HUES6 (cell line): ENCODE measurements around the gene PDXK.

Experiments used
- H3K27ac ChIP-seq: 2 replicates; pipeline ENCODE4 v1.7.0; 2013; ENCODE audit warnings: low read depth, mild to moderate bottlenecking, low read length, inconsistent platforms
- H3K27me3 ChIP-seq: 2 replicates; pipeline ENCODE4 v1.6.1; 2013; ENCODE audit warnings: low read length; ENCODE audit not compliant: control insufficient read depth, insufficient read depth
- H3K36me3 ChIP-seq: 2 replicates; pipeline ENCODE4 v1.6.1; 2013; ENCODE audit warnings: low read length; ENCODE audit not compliant: control insufficient read depth, insufficient read depth
- H3K4me1 ChIP-seq: 2 replicates; pipeline ENCODE4 v1.6.1; 2013; ENCODE audit warnings: low read length; ENCODE audit not compliant: control insufficient read depth, insufficient read depth
- H3K4me3 ChIP-seq: 2 replicates; pipeline ENCODE4 v1.5.1; 2013; ENCODE audit warnings: low read depth, low read length
- H3K9ac ChIP-seq: one replicate; pipeline ENCODE4 v1.6.1; 2013; ENCODE audit warnings: mild to moderate bottlenecking, low read length
- H3K9me3 ChIP-seq: 2 replicates; pipeline ENCODE4 v1.6.1; 2013; ENCODE audit warnings: low read depth, low read length; ENCODE audit not compliant: control insufficient read depth, insufficient read depth

The PDXK gene

GRCh38 chr21:43736224-43736883 is 17.4 kb downstream of the PDXK start:
- Histone ChIP-seq H3K9ac (no peak overlapping the region), H3K4me3 (no peak overlapping the region), H3K36me3 (peaks cover 7% of the 10 kb centered on the region), H3K4me1 (peaks cover 15% of the 10 kb centered on the region), H3K27ac (no peak overlapping the region), H3K27me3 (no peaks in the 10 kb centered on the region), H3K9me3 (no peaks in the 10 kb centered on the region)

GRCh38 chr21:43737158-43737950 is 18.4 kb downstream of the PDXK start:
- H3K27ac ChIP-seq = no peak overlapping the region
- no peaks in the 10 kb centered on the region for H3K27me3 ChIP-seq

GRCh38 chr21:43739621-43740435 is 20.9 kb downstream of the PDXK start:
- H3K36me3 ChIP-seq = peaks cover 24% of the 10 kb centered on the region
- H3K4me3 ChIP-seq = no peak overlapping the region
- H3K9ac ChIP-seq = peak overlapping the region; percentile 21
- H3K27ac ChIP-seq = no peak overlapping the region
- peaks cover 11% of the 10 kb centered on the region for H3K4me1 ChIP-seq
- no peaks in the 10 kb centered on the region for H3K9me3 ChIP-seq
- H3K27me3 ChIP-seq = no peaks in the 10 kb centered on the region

More at GRCh38 chr21:43737158-43737950, 18.4 kb downstream of the PDXK start:
- peaks cover 15% of the 10 kb centered on the region for H3K4me1 ChIP-seq
- H3K4me3 ChIP-seq = no peak overlapping the region
- H3K9me3 ChIP-seq = no peaks in the 10 kb centered on the region
- peak overlapping the region; percentile 13 for H3K9ac ChIP-seq
- H3K36me3 ChIP-seq = peaks cover 10% of the 10 kb centered on the region

GRCh38 chr21:43740497-43741156 is 21.7 kb downstream of the PDXK start:
- Histone ChIP-seq H3K27me3 (no peaks in the 10 kb centered on the region), H3K9me3 (no peaks in the 10 kb centered on the region), H3K4me3 (no peak overlapping the region), H3K9ac (peak overlapping the region; percentile 21), H3K27ac (no peak overlapping the region), H3K36me3 (peaks cover 30% of the 10 kb centered on the region), H3K4me1 (peaks cover 11% of the 10 kb centered on the region)

- H3K27me3 ChIP-seq = no peaks in the 10 kb centered on the region
- H3K4me3 ChIP-seq = no peak overlapping the region
- peaks cover 11% of the 10 kb centered on the region for H3K4me1 ChIP-seq
- H3K27ac ChIP-seq = no peak overlapping the region
- no peak overlapping the region for H3K9ac ChIP-seq
- H3K36me3 ChIP-seq = peaks cover 39% of the 10 kb centered on the region
- H3K9me3 ChIP-seq = no peaks in the 10 kb centered on the region
Measured at GRCh38 chr21:43741423-43742096, 22.6 kb downstream of the PDXK start.

- peaks cover 11% of the 10 kb centered on the region for H3K4me1 ChIP-seq
- no peaks in the 10 kb centered on the region for H3K27me3 ChIP-seq
- no peak overlapping the region for H3K4me3 ChIP-seq
- H3K27ac ChIP-seq = no peak overlapping the region
- no peaks in the 10 kb centered on the region for H3K9me3 ChIP-seq
- H3K36me3 ChIP-seq = peaks cover 52% of the 10 kb centered on the region
- no peak overlapping the region for H3K9ac ChIP-seq
Measured at GRCh38 chr21:43743947-43744346, 25.0 kb downstream of the PDXK start.

GRCh38 chr21:43744725-43745124 is 25.8 kb downstream of the PDXK start:
- H3K9me3 ChIP-seq = no peaks in the 10 kb centered on the region
- H3K4me3 ChIP-seq = no peak overlapping the region
- H3K27ac ChIP-seq = no peak overlapping the region
- no peaks in the 10 kb centered on the region for H3K27me3 ChIP-seq
- H3K4me1 ChIP-seq = peaks cover 11% of the 10 kb centered on the region
- peaks cover 53% of the 10 kb centered on the region for H3K36me3 ChIP-seq
- no peak overlapping the region for H3K9ac ChIP-seq

- Histone ChIP-seq H3K4me1 (no peaks in the 10 kb centered on the region), H3K9ac (no peak overlapping the region), H3K27me3 (no peaks in the 10 kb centered on the region), H3K36me3 (peaks cover 65% of the 10 kb centered on the region), H3K27ac (no peak overlapping the region), H3K4me3 (no peak overlapping the region), H3K9me3 (no peaks in the 10 kb centered on the region)
Measured at GRCh38 chr21:43745772-43746517, 27.0 kb downstream of the PDXK start.

- Histone ChIP-seq H3K36me3 (peaks cover 85% of the 10 kb centered on the region), H3K4me1 (no peaks in the 10 kb centered on the region), H3K4me3 (no peak overlapping the region), H3K9ac (no peak overlapping the region), H3K27me3 (no peaks in the 10 kb centered on the region), H3K27ac (no peak overlapping the region), H3K9me3 (no peaks in the 10 kb centered on the region)
Measured at GRCh38 chr21:43748622-43749021, 29.7 kb downstream of the PDXK start.
